T1000 (cell line): Measurements from ENCODE around the gene CLEC2L.

Source experiments
- DNase-seq: peaks from one replicate; lab custom pipeline; 2025; ENCODE audit warnings: mixed read lengths; lab: John Stamatoyannopoulos, UW

Gene CLEC2L

GRCh38 chr7:139523199-139523941 is at the start of gene CLEC2L:
Gene CLEC2L (plus strand): TSS chr7:139523685. CDS start chr7:139523928, 243 bp downstream.
- DNase-seq: no peak

GRCh38 chr7:139476139-139476538 is 47.3 kb upstream of the CLEC2L start:
- no peak for DNase-seq

DNA sequence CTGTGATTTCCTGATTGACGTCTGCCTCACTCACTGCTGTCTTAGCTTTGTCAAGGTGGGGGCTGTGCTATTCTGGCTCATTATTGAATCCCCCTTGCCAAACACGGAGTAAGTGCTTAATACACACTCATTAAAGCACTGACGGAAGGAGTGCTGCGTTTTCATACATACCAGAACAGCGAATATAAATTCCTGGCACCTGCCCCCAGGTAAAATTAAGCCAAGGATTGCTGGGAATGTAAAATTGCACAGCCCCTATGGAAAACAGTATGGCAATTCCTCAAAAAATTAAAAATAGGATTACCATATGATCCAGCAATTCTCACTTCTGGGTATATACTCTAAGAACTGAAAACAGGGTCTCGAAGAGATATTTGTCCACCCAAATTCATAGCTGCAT is 46.6 kb upstream of the CLEC2L start:
- no peak for DNase-seq

DNA sequence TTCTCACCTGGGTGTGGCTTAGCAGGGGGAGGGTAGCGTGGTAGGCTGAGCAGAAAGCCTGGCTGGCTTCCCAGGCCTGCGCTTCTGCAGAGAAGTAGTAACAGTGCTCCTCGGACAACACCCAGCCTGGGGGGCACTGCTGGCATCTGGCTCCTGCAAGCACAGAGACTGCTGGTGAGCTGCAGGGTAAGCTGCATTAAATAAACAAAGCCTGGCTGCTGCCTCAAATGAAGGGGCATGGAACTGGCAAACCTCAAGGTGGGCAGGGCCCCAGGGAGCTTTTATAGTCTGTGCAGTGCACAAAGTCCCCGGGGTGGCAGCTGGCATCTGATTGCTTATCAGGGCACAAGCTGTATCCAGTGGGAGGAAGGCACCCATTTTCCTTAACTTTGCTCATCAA is 43.9 kb upstream of the CLEC2L start:
- no peak for DNase-seq

- no peak for DNase-seq
Observed at GRCh38 chr7:139481364-139481763, 42.1 kb upstream of the CLEC2L start.

DNA sequence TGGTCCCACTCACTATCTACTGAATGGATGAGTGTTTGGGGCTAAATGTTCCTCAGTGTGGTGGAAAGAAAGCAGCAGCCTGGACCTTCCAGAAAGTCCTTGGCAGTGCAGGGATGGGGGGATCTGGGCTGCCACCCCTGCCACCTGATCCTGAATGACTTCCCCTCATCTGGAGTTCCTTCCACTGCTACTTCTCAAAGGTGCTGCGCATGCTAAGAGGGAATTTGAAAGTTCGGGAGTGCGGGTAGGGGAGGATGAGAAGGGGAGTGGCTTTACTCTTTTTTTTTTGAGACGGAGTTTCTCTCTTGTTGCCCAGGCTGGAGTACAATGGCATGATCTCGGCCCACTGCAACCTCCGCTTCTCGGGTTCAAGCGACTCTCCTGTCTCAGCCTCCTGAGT is 41.4 kb upstream of the CLEC2L start:
- no peak for DNase-seq

DNA sequence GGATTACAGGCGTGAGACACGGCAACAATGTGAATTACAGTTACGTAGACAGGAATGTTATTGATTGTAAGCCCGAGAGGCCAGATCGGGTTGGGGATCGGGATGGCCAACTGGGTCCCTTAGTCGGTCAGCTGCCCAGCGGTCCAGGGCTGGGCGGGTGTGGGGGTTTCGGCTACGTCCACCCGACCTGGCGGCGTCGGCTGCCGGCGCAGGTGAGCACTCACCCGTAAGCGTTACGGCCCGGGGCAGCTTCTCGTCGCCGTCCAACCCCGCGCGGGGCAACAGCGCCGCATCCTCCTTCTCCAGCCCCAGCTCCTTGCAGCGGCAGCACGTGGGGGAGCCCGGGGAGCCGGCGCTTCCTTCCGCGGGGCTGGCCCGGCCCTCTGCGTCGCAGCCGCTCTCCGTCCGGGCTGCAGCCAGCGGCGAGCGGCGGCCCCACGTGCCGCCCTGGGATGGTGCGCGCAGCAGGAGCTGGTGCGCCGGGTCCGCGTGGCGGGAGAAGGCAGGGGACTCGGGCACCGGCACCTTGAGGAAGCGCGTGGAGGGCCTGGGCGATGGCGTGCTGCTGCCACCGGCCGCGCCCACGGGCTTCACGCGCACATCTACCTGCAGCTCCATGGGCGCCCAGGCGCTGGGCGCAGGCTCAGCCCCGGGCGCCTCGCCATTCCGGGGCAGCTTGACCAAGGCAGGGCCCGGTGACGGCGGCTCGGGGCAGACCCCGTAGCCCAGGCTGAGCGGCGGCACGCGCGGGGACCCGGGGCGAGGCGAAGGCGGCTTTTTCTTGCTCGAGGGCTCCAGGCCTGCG is 40.6 kb upstream of the CLEC2L start:
- DNase-seq: no peak

- DNase-seq: no peak
Observed at GRCh38 chr7:139487366-139488080, 36.0 kb upstream of the CLEC2L start.

- DNase-seq: no peak
Observed at GRCh38 chr7:139488810-139489209, 34.7 kb upstream of the CLEC2L start.

DNA sequence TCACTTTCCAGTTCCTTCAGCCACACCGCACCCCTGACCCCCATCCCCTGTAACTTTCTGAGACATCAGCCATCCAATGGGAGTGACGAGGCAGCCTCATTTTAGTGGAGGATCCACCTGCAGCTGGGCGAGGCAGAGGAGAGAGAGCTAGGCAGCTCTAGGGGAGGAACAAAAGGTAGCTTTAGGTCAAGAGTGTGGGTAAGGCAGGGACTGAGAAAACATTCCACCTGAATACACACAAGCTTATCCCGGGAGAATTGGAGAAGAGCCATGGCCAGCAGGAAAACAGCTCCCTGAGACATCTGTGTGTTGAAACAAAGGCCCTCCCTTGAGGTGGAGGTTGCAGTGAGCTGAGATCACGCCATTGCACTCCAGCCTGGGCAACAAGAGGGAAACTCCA is 33.4 kb upstream of the CLEC2L start:
- no peak for DNase-seq

- DNase-seq: no peak
Observed at GRCh38 chr7:139492293-139492692, 31.2 kb upstream of the CLEC2L start.

GRCh38 chr7:139494835-139495579 is 28.5 kb upstream of the CLEC2L start:
- no peak for DNase-seq

DNA sequence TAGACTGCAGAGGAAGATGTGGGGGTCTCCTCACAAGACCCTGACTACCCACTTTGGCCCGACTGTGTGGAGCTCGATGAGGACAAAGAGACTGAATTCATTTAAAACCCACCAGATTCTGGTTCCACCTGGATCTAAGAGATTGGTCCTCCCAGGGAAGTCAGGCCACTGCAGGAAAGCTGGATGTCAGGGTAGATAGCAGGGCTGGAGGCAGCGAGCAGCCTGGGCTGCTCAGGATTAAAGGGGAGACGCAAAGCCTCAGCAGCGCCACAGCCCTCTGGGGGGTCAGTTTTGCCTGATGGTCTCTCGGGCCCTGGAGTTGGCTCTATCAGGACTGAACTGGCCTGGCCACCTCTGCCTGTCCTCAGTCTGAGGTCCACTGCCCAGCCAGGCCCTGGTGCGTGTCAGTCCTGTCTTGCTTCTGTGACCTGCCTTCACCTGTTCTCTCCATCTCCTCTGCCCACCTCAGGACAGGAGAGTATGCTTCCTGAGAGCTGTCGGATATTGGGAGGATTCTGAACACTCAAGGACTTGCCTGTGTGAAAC is 27.8 kb upstream of the CLEC2L start:
- no peak for DNase-seq

- no peak for DNase-seq
Observed at GRCh38 chr7:139496528-139496927, 27.0 kb upstream of the CLEC2L start.

DNA sequence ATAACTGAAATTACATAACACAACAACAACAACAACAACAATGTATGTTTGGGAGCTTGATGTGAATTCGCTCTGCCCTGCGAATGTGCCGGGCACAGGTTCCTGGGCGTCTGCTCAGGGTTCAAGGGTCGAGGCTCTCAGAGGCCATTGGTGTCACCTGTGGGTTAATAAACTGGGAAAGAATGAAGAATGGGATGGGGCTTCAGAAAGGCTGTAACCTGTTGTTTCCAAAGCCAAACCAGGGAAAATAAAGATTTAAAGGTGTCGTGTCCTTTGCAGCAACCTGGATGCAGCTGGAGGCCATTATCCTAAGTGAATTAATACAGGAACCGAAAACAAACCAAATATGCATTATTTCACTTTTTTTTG is 22.7 kb upstream of the CLEC2L start:
- no peak for DNase-seq

DNA sequence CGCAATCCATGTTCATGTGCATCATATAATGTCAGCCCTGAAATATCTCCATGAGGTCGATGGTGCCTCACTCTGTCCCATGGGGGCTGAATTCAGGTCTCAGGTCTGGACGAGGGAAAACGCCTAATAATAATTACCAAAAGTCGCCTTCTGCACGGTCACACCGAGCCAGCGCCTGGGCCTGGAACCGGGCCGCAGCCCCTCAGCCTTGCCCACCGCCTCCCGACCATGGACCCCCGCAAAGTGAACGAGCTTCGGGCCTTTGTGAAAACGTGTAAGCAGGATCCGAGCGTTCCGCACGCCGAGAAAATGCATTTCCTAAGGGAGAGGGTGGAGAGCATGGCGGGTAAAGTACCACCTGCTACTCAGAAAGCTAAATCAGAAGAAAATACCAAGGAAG is 21.3 kb upstream of the CLEC2L start:
- no peak for DNase-seq

DNA sequence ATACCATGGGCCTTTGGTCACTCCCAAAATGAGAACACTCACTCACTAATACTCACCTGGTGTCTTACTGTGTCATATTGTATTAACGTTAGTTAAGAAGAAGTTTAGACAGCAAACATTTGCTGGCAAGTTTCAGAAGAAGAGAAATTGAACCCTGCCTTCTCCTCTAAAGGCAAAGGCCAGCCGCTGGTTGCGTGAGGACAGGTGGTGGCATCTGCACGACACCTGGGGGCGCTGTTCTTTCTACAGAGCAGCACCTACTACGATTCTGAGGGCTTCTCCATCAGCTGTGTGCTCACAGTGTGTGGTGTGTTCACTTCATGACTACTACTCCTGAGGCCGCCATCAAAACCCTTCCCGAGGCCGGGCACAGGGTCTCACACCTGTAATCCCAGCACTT is 17.9 kb upstream of the CLEC2L start:
- no peak for DNase-seq

DNA sequence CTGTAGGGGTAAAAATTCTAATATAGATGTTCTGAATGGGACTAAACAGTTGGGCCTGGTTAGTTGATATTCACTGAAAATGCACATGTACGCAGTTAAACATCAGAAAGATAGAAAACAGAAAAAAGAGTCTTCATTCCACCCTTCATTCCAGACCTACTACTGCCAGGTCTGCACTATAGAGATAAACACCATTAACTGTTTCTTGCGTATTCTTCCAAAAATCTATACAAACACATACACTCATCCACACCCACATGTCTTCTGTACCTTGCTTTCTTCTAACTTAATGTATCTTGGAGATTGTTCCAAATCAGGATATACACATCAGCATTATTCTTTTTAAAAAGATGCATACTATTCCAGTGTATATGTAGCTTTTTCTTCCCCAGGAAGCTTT is 13.9 kb upstream of the CLEC2L start:
- no peak for DNase-seq

DNA sequence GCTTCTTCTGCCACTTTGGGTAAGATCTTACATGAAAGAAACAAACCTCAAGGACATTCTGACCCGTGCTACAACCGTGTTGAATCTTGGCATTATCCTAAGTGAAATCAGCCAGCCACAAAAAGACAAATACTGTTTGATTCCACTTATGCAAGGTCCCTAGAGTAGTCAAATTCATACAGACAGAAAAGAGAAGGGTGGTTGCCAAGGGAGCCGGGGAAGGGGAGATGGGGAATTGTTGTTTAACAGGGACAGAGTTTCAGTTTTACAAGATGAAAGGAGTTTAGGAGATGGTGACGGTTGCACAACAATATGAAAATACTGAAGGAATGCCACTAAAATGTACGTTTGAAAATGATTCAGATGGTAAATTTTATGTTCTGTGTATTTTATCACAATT is 12.2 kb upstream of the CLEC2L start:
- no peak for DNase-seq

DNA sequence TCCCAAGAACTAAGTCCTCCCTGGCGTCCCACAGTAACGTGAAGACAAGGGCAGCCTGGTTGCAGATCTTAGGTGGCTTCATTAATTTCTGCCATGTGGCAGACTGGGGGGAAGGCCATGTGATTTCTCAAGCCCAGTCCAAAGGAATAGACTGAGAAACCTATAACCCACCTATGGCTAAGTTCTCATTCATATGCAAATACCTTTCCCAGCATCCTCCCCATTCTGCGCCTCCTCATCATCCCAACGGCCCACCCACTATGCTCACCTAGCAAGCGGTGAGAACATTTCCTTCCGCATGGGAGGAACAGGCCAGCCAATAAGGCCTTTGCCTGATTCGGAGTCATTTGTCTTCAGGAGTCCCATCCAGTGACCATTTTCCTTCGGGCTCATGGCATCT is 8.2 kb upstream of the CLEC2L start:
- no peak for DNase-seq

GRCh38 chr7:139521439-139521838 is 2.0 kb upstream of the CLEC2L start:
- DNase-seq: no peak

GRCh38 chr7:139522830-139523198 is 671 bp upstream of the CLEC2L start:
- DNase-seq: no peak
